ENCODE measurements around the gene RPS8.
"Not testable (repeated sequence)": the region's sequence is repeated elsewhere in the genome, so short reads cannot be mapped to it uniquely, and the experiment has no call there.

RPS8 gene

DNA sequence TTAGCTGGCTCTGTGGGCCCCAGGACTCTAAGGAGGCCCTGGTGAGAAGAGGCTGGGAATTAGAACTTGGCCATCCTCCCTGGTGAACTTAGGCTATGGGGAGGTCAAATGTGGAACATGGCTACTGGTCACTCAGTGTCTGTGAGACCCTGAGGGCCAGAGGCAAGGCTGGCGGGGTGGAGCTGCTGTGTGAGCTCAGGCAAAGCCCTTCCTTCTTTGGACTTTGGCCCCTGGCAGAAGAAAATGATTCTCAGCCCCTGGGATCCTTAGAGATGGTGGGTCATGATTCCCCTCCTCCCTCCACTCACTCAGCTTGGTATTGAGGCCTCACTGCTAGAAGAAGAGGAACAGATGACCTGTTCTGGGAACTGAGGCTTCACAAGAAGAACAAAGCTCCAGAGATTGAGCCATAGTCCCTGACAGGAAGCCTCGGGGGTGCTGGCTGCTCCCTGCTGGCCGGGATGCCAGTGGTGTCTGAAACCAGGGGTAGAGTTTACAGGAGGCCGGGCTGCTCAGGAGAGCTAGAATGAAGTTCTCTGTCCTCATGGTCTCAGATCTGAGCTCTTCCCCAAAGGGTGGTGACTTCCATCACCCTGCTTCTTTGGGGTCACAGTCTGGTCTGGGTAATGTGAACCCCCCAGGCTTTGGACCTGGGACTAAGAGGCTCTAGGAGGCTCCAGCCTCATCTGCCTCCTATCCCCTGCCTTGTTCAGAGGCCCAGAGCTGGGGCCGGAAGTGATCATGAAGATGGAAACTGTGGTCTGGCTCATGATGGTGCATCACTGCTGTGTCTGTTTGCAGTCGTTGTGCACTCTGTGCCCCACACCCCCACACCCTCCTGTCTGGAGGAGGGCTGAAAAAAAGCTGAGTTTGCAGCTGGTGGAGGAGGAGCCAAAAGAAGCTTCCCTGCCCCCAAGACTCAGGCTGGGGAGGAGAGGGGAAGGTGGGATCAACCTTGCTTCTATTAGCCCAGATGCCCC is 33.9 kb downstream of the RPS8 start:
- ChIA-PET CTCF (interaction anchor here (1.0 to 3.0 kb wide), 10 partner anchors 8 to 205 kb away, joined by 3 to 32 read pairs (median 8); partner anchors contain the start of genes PLK3 and RNU5D-1), POLR2A (interaction anchor here (0.6 to 4.9 kb wide), 11 partner anchors 9 to 712 kb away, joined by 3 to 69 read pairs (median 4); partner anchors contain the start of genes PLK3, PRDX1, RPS8 and UROD)
- peak; percentile 33 for DNase-seq (ENCODE audit: low read depth, low spot score)
- peak overlapping the region; percentile 57 for H3K4me3 ChIP-seq (ENCODE audit: low read depth, low read length)
- TF ChIP-seq, protein P1, sequence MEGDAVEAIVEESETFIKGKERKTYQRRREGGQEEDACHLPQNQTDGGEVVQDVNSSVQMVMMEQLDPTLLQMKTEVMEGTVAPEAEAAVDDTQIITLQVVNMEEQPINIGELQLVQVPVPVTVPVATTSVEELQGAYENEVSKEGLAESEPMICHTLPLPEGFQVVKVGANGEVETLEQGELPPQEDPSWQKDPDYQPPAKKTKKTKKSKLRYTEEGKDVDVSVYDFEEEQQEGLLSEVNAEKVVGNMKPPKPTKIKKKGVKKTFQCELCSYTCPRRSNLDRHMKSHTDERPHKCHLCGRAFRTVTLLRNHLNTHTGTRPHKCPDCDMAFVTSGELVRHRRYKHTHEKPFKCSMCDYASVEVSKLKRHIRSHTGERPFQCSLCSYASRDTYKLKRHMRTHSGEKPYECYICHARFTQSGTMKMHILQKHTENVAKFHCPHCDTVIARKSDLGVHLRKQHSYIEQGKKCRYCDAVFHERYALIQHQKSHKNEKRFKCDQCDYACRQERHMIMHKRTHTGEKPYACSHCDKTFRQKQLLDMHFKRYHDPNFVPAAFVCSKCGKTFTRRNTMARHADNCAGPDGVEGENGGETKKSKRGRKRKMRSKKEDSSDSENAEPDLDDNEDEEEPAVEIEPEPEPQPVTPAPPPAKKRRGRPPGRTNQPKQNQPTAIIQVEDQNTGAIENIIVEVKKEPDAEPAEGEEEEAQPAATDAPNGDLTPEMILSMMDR (IDR thresholded peaks at IDR 0.05; ENCODE audit: insufficient read depth, low read length, missing control alignments) = no peak

DNA sequence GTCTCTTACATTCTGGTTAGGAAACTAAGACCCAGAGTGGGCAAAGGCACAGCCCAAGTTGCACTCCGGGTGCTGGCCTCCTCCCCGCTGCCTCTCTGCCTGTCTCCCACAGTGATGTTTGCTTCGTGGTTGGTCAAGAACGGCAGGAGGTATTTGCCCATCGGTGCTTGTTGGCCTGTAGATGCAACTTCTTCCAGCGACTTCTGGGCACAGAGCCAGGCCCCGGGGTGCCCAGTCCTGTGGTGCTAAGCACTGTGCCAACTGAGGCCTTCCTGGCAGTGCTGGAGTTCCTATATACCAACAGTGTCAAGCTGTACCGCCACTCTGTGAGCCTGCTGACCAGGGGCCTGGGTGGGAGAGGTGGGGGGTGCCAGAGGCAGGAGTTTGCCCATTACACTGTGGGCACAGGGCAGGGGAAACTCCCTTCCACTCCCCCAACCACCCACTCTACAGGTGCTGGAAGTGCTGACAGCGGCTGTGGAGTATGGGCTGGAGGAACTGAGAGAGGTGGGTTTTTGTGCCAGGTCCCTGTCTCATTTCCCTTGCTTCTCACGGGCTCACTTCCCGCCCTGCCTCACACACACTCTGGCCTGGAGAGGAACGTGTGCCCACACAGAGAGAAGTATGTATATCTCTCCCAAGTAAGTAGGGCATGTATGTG is 34.9 kb downstream of the RPS8 start:
- ChIA-PET POLR2A (interaction anchor here (0.6 to 4.9 kb wide), 9 partner anchors 8 to 200 kb away, joined by 3 to 69 read pairs (median 8); partner anchors contain the start of genes PLK3 and RPS8), CTCF (interaction anchor here (1.3 to 3.0 kb wide), 5 partner anchors 9 to 204 kb away, joined by 5 to 32 read pairs (median 9); partner anchors contain the start of gene PLK3)
- TF ChIP-seq, protein P1 (IDR thresholded peaks at IDR 0.05; ENCODE audit: insufficient read depth, low read length, missing control alignments) = no peak
- peak overlapping the region; percentile 8; the same call in 1 of the 2 replicates for H3K4me3 ChIP-seq (ENCODE audit: low read depth, low read length)
- DNase-seq (ENCODE audit: low read depth, low spot score) = no peak

DNA sequence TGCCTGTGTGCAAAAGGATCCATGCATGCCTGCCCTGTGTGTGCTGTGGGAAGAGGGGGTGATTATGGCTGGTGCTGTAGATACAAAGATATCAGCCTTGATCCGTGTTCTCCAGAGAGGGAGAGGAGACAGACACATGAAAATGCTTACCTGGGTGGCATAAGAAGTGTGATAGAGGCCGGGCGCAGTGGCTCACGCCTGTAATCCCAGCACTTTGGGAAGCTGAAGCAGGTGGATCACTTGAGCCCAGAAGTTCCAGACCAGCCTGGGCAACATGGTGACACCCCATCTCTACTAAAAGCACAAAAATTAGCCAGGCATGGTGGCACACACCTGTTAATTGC is 35.4 kb downstream of the RPS8 start:
- H3K4me3 ChIP-seq (ENCODE audit: low read depth, low read length); DNase-seq (ENCODE audit: low read depth, low spot score): not testable (repeated sequence)
- CTCF ChIA-PET = interaction anchor here (1.8 to 3.7 kb wide), 4 partner anchors 10 to 82 kb away, joined by 5 to 32 read pairs (median 13); partner anchors contain the start of gene PLK3
- POLR2A ChIA-PET = interaction anchor here (0.6 to 4.6 kb wide), 4 partner anchors 9 to 200 kb away, joined by 3 to 53 read pairs (median 6); partner anchors contain the start of gene PLK3

DNA sequence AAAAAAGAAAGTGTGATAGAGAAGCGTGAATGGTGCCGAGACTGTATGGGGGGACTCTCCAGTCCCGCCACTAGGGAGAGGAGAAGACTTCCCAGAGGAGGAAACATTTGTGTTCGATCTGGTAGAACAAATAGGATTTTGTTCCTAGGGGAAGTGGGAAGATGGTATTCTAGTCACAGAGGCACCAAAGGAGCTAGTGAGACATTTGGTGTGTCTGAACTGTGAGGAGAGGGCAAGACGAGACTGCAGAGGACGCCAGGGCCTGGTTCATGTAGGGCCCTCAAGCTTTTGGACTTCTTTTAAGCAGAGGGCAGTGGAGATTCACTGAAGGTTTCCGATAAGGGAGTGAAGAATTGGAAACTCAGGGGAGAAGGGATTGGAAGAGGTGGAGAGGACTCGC is 35.9 kb downstream of the RPS8 start:
- DNase-seq (ENCODE audit: low read depth, low spot score) = no peak
- TF ChIP-seq, protein P1 (IDR thresholded peaks at IDR 0.05; ENCODE audit: insufficient read depth, low read length, missing control alignments) = no peak
- CTCF ChIA-PET = interaction anchor here (1.8 to 3.7 kb wide), 2 partner anchors 11 to 18 kb away, joined by 5 to 17 read pairs; partner anchors contain the start of gene PLK3
- POLR2A ChIA-PET = interaction anchor here (0.7 to 4.6 kb wide), 4 partner anchors 8 to 12 kb away, joined by 3 to 53 read pairs (median 6); partner anchors contain the start of gene PLK3
- H3K4me3 ChIP-seq (ENCODE audit: low read depth, low read length) = peak overlapping the region; percentile 6; the same call in 1 of the 2 replicates

DNA sequence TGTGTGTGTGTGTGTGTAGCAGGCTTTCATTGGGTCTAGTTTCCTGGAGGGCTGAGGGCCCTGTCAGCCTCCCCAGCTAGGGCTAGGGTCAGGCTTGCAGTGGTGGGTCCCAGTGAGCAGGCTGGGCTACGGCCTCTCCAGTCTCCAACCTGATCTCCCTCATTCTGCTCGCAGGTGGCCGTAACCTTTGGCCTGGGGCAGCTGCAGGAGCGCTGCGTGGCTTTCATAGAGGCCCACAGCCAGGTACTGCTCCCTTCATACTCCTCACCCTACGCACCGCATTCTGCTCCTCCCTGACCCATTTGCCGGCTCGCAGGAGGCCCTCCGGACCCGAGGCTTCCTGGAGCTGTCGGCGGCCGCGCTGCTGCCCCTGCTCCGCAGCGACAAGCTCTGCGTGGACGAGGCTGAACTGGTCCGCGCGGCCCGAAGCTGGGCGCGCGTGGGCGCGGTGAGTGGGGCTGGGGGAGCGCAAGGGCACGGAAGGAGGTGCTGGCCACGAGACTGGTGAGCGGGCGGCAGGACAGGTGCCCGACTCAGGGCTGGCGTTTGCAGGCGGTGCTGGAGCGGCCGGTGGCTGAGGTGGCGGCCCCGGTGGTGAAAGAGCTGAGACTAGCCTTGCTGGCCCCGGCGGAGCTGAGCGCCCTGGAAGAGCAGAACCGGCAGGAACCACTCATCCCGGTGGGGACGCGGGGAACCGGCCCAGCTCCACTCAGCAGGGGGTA is 37.6 kb downstream of the RPS8 start:
- TF ChIP-seq, protein P1 (IDR thresholded peaks at IDR 0.05; ENCODE audit: insufficient read depth, low read length, missing control alignments) = no peak
- ChIA-PET CTCF (interaction anchor here (1.9 to 3.7 kb wide), 2 partner anchors 13 to 20 kb away, joined by 8 to 17 read pairs; partner anchors contain the start of gene PLK3), POLR2A (interaction anchor here (1.1 to 4.6 kb wide), 5 partner anchors 10 to 91 kb away, joined by 3 to 53 read pairs (median 4); partner anchors contain the start of gene PLK3)
- peak overlapping the region; percentile 35 for H3K4me3 ChIP-seq (ENCODE audit: low read depth, low read length)
- no peak for DNase-seq (ENCODE audit: low read depth, low spot score)

DNA sequence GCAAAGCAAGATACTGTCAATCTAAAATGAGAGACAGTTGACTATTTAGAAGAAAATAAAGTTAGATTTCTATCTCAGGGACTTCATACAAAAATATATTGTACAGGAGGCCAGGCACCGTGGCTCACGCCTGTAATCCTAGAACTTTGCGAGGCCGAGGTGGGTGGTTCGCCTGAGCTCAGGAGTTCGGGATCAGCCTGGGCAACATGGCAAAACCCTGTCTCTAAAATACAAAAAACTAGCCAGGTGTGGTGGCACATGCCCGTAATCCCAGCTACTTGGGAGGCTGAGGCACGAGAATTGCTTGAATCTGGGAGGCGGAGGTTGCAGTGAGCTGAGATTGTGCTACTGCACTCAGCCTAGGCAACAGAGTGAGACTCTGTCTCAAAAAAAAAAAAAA is 40.6 kb downstream of the RPS8 start:
- not testable (repeated sequence) for H3K4me3 ChIP-seq (ENCODE audit: low read depth, low read length); DNase-seq (ENCODE audit: low read depth, low spot score)
- ChIA-PET POLR2A (interaction anchor here (0.5 to 3.1 kb wide), 3 partner anchors 10 to 85 kb away, joined by 3 to 13 read pairs (median 4); partner anchors contain the start of genes PLK3 and RNU5D-1), CTCF (interaction anchor here (1.1 to 2.1 kb wide), 3 partner anchors 83 to 198 kb away, joined by 3 to 5 read pairs (median 3); no protein-coding TSS in a partner anchor)

Measured in AG04449 (cell line).